ENCODE data around the gene SCGB1A1.

The SCGB1A1 gene

GRCh38 chr11:62390237-62390636, 28.6 kb upstream of the SCGB1A1 start:
- TF ChIP-seq, protein P1, sequence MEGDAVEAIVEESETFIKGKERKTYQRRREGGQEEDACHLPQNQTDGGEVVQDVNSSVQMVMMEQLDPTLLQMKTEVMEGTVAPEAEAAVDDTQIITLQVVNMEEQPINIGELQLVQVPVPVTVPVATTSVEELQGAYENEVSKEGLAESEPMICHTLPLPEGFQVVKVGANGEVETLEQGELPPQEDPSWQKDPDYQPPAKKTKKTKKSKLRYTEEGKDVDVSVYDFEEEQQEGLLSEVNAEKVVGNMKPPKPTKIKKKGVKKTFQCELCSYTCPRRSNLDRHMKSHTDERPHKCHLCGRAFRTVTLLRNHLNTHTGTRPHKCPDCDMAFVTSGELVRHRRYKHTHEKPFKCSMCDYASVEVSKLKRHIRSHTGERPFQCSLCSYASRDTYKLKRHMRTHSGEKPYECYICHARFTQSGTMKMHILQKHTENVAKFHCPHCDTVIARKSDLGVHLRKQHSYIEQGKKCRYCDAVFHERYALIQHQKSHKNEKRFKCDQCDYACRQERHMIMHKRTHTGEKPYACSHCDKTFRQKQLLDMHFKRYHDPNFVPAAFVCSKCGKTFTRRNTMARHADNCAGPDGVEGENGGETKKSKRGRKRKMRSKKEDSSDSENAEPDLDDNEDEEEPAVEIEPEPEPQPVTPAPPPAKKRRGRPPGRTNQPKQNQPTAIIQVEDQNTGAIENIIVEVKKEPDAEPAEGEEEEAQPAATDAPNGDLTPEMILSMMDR (IDR thresholded peaks at IDR 0.05; ENCODE audit: insufficient read depth, low read length, poor library complexity, severe bottlenecking) = no peak
- Histone ChIP-seq H3K4me3 (replicated peaks; ENCODE audit: low read depth, low read length) (no peak overlapping the region), H3K27me3 (replicated peaks; ENCODE audit: control insufficient read depth, insufficient read depth, low read length) (no peaks in the 10 kb centered on the region), H3K36me3 (ENCODE audit: control insufficient read depth, insufficient read depth, low read length) (no peaks in the 10 kb centered on the region)
- DNase-seq (ENCODE audit: extremely low read depth, insufficient read length) = no peak

DNA sequence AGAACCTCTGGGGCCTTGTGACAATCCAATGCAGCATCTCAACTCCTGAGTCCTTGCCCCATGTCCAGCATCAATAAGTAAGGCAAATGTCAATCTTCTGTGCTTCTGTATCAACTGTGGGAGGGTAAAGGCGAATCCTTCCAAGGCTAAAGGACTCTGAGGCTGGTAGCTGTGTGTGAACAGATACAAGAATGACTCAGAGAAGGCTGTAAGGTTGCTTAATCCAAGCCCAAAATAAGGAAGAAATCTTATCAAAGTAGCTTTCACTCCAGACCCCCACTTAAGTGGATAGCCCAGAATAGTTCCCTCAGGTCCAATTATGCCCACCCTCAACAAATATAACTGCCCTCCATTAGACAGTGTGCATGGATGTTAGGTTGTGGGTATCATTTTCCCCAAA, 28.1 kb upstream of the SCGB1A1 start:
- TF ChIP-seq, protein P1 (IDR thresholded peaks at IDR 0.05; ENCODE audit: insufficient read depth, low read length, poor library complexity, severe bottlenecking) = no peak
- no peak for DNase-seq (ENCODE audit: extremely low read depth, insufficient read length)
- Histone ChIP-seq H3K27me3 (replicated peaks; ENCODE audit: control insufficient read depth, insufficient read depth, low read length) (no peaks in the 10 kb centered on the region), H3K4me3 (replicated peaks; ENCODE audit: low read depth, low read length) (no peak overlapping the region), H3K36me3 (ENCODE audit: control insufficient read depth, insufficient read depth, low read length) (no peaks in the 10 kb centered on the region)

DNA sequence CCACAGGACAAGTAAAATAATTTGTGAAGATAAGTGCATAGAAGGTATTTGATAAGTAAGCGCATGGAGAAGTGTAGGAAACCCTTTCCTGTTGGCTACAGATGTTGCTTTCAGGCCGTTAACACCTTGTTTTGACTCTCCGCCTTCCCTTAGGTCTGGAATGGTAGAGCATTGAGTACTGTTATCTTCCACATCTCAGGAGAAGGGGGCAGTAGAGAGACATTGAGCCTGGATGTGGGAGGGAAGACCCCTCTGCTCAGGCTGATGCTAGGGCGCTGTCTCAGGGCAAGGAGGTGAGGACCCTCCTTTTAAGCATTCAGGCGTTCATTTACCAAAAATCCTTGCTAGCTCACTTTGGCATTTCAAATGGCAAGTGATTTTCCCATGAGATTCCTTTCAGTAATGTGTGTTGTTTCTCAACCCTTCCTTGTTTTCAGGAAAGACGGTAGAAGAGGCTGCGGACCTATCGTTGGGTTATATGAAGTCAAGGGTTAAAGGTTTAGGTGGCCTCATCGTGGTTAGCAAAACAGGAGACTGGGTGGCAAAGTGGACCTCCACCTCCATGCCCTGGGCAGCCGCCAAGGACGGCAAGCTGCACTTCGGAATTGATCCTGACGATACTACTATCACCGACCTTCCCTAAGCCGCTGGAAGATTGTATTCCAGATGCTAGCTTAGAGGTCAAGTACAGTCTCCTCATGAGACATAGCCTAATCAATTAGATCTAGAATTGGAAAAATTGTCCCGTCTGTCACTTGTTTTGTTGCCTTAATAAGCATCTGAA, 27.0 kb upstream of the SCGB1A1 start:
- DNase-seq (ENCODE audit: extremely low read depth, insufficient read length) = no peak
- TF ChIP-seq, protein P1 (IDR thresholded peaks at IDR 0.05; ENCODE audit: insufficient read depth, low read length, poor library complexity, severe bottlenecking) = no peak
- H3K36me3 ChIP-seq (ENCODE audit: control insufficient read depth, insufficient read depth, low read length) = no peaks in the 10 kb centered on the region
- no peaks in the 10 kb centered on the region for H3K27me3 ChIP-seq (replicated peaks; ENCODE audit: control insufficient read depth, insufficient read depth, low read length)
- H3K4me3 ChIP-seq (replicated peaks; ENCODE audit: low read depth, low read length) = no peak overlapping the region

- no peak for DNase-seq (ENCODE audit: extremely low read depth, insufficient read length)
- Histone ChIP-seq H3K27me3 (replicated peaks; ENCODE audit: control insufficient read depth, insufficient read depth, low read length) (no peaks in the 10 kb centered on the region), H3K36me3 (ENCODE audit: control insufficient read depth, insufficient read depth, low read length) (no peaks in the 10 kb centered on the region), H3K4me3 (replicated peaks; ENCODE audit: low read depth, low read length) (no peak overlapping the region)
- TF ChIP-seq, protein P1 (IDR thresholded peaks at IDR 0.05; ENCODE audit: insufficient read depth, low read length, poor library complexity, severe bottlenecking) = no peak
These were observed 26.3 kb upstream of the SCGB1A1 start for GRCh38 chr11:62392506-62392905.

DNA sequence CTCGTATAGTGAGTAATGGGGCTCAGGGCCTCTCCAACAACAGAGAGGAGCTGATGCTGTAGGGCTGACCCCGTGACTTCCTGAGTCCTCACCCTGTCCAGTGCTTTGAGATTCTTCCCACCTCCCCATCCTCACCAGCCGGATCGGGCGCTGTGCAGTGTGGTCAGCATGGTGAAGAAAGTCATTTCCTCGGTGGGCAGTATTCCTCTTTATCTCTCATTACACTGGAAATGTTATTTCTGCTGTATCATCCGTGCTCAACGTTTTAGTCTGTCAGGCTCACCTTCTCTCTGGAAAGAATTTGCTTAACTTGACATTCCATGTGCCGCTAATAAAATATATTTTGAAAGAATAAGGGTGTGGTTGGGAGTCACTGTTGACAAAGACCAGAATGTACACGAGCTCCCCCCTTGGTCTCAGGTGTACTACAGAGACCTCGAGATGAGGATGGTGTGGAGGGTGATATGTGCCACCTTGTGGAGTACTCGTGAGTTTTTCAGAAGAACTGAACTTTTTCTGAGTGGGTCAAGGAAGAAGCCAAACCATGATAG, 25.7 kb upstream of the SCGB1A1 start:
- Histone ChIP-seq H3K27me3 (replicated peaks; ENCODE audit: control insufficient read depth, insufficient read depth, low read length) (no peaks in the 10 kb centered on the region), H3K4me3 (replicated peaks; ENCODE audit: low read depth, low read length) (no peak overlapping the region), H3K36me3 (ENCODE audit: control insufficient read depth, insufficient read depth, low read length) (no peaks in the 10 kb centered on the region)
- no peak for DNase-seq (ENCODE audit: extremely low read depth, insufficient read length)
- TF ChIP-seq, protein P1 (IDR thresholded peaks at IDR 0.05; ENCODE audit: insufficient read depth, low read length, poor library complexity, severe bottlenecking) = peak; percentile 63

All from GM06990 (cell line).